ENCODE data around the gene ZNF526.
A peak's percentile ranks its signal among the peaks of the same experiment; 100 is the strongest.

ZNF526 gene

GRCh38 chr19:42176990-42177685 is 43.0 kb upstream of the ZNF526 start:
- Histone ChIP-seq H4K20me1 (peaks cover 45% of the 10 kb centered on the region), H3K9ac (no peak overlapping the region), H3K4me3 (peak overlapping the region; percentile 63), H3K27me3 (peaks cover 74% of the 10 kb centered on the region), H3K36me3 (no peaks in the 10 kb centered on the region), H3K27ac (no peak overlapping the region), H3K4me1 (peaks cover 26% of the 10 kb centered on the region), H3K4me2 (peak overlapping the region; percentile 90), H3K9me3 (no peaks in the 10 kb centered on the region)
- TF ChIP-seq Cebpa-rat (IDR thresholded peaks at IDR 0.05), result no peak

DNA sequence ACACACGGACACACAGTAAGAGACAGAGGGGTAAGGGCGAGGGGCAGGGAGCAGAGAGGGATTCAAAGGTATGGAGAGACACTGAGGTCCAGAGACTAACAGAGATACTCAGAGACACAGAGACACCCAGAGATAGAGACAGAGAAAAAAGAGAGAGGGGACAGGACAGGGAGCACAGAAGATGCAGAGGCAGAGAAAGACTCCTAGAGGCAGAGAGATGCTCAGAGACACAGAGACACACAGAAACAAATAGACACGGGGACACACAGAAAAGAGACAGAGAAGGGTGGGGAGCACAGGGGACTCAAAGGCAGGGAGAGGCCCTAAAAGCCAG is 42.5 kb upstream of the ZNF526 start:
- Histone ChIP-seq H3K27ac (no peak overlapping the region), H3K4me1 (peaks cover 31% of the 10 kb centered on the region), H3K4me2 (peak overlapping the region; percentile 90), H4K20me1 (peaks cover 41% of the 10 kb centered on the region), H3K9ac (no peak overlapping the region), H3K27me3 (peaks cover 74% of the 10 kb centered on the region), H3K4me3 (peak overlapping the region; percentile 63), H3K36me3 (no peaks in the 10 kb centered on the region), H3K9me3 (no peaks in the 10 kb centered on the region)
- TF ChIP-seq Cebpa-rat (IDR thresholded peaks at IDR 0.05), result no peak

- Histone ChIP-seq H3K4me1 (peaks cover 33% of the 10 kb centered on the region), H3K4me2 (no peak overlapping the region), H3K9me3 (no peaks in the 10 kb centered on the region), H3K27ac (no peak overlapping the region), H3K4me3 (no peak overlapping the region), H3K27me3 (peaks cover 65% of the 10 kb centered on the region), H3K9ac (no peak overlapping the region), H3K36me3 (no peaks in the 10 kb centered on the region), H4K20me1 (peaks cover 34% of the 10 kb centered on the region)
- TF ChIP-seq Cebpa-rat (IDR thresholded peaks at IDR 0.05), result no peak
Measured at GRCh38 chr19:42178791-42179674, 41.1 kb upstream of the ZNF526 start.

DNA sequence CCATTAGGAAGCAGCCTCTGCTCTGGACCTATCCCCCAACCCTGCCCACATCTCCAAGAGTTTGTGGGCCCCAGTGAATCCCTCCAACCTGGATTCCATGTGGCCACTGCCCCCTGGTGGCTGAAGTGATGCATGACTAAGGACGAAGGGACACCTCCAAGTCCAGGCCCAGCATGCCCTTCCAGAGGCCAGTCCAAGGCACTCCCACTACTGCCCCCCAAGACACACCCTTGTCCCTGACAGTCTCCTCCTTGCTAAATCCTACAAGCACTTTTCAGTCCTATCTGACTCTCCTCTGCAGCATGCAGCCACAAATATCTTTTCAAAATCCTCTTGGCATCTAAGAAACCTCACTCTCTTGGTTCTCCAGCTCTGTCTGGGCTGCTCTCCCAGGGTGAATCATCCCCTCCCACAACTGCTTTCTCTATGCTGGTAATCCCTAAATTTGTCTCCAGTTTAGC is 35.7 kb upstream of the ZNF526 start:
- Histone ChIP-seq H3K4me2 (peak overlapping the region; percentile 70), H3K27me3 (peaks cover 11% of the 10 kb centered on the region), H3K9ac (no peak overlapping the region), H3K27ac (no peak overlapping the region), H4K20me1 (no peaks in the 10 kb centered on the region), H3K4me3 (no peak overlapping the region), H3K9me3 (no peaks in the 10 kb centered on the region), H3K4me1 (peaks cover 35% of the 10 kb centered on the region), H3K36me3 (no peaks in the 10 kb centered on the region)
- TF ChIP-seq Cebpa-rat (IDR thresholded peaks at IDR 0.05), result no peak

DNA sequence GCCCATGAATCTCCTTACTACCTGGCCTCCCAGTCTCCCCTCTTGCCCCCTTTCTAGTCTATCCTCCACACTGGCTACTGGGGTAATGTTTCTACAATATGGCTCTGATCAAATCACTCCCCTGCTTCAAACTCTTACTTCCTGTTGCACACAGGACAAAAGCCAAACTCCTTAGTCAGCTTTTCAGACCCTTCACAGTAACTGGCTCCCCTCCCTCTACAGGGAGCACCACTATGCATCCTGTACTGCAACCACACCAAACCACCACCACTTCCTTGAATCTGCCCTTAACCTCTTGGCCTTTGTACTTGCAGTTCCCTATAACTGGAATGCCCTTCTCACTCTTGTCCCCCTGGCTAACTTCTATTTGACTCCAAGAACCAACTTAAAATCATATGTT is 34.8 kb upstream of the ZNF526 start:
- Histone ChIP-seq H3K36me3 (no peaks in the 10 kb centered on the region), H3K4me2 (peak overlapping the region; percentile 70), H4K20me1 (no peaks in the 10 kb centered on the region), H3K27me3 (peaks cover 2% of the 10 kb centered on the region), H3K9me3 (no peaks in the 10 kb centered on the region), H3K4me3 (no peak overlapping the region), H3K27ac (no peak overlapping the region; the same call in 1 of the 2 replicates), H3K4me1 (peaks cover 31% of the 10 kb centered on the region), H3K9ac (no peak overlapping the region)
- no peak for TF ChIP-seq Cebpa-rat (IDR thresholded peaks at IDR 0.05)

- H3K9ac ChIP-seq, result no peak overlapping the region
- H3K27me3 ChIP-seq, result no peaks in the 10 kb centered on the region
- H3K4me3 ChIP-seq, result no peak overlapping the region
- H3K9me3 ChIP-seq, result peaks cover 6% of the 10 kb centered on the region
- H3K4me2 ChIP-seq, result no peak overlapping the region
- H4K20me1 ChIP-seq, result no peaks in the 10 kb centered on the region
- H3K36me3 ChIP-seq, result no peaks in the 10 kb centered on the region
- TF ChIP-seq Cebpa-rat (IDR thresholded peaks at IDR 0.05), result no peak
- no peak overlapping the region for H3K27ac ChIP-seq
- peaks cover 22% of the 10 kb centered on the region for H3K4me1 ChIP-seq
Measured at GRCh38 chr19:42188665-42189064, 31.4 kb upstream of the ZNF526 start.

GRCh38 chr19:42189133-42189532 is 31.0 kb upstream of the ZNF526 start:
- no peaks in the 10 kb centered on the region for H4K20me1 ChIP-seq

GRCh38 chr19:42191330-42191729 is 28.8 kb upstream of the ZNF526 start:
- Histone ChIP-seq H3K4me2 (no peak overlapping the region), H3K4me1 (peaks cover 7% of the 10 kb centered on the region), H3K27ac (no peak overlapping the region)

More at GRCh38 chr19:42189133-42189532, 31.0 kb upstream of the ZNF526 start:
- no peak for TF ChIP-seq Cebpa-rat (IDR thresholded peaks at IDR 0.05)
- Histone ChIP-seq H3K9ac (no peak overlapping the region), H3K27me3 (no peaks in the 10 kb centered on the region), H3K4me1 (peaks cover 19% of the 10 kb centered on the region), H3K4me3 (no peak overlapping the region), H3K4me2 (no peak overlapping the region), H3K27ac (no peak overlapping the region), H3K36me3 (no peaks in the 10 kb centered on the region), H3K9me3 (peaks cover 6% of the 10 kb centered on the region)

DNA sequence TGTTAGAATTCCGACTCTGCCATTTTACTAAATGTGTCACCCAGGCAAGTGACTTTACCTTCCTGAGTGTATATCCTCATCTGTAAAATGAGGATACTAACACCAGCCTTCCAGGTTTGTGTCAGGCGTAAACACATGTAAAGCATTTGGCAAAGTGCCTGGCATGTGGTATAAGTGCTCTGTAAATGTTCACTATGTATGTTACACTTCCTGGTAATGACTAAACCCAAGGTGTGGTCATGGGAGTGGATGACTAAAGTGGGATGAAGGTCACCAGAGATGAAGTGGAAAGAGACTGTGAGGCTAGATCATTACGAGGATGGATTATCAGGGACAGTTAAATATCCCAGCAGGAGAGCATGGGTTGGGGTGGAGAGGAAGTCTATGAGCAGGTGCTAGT is 28.3 kb upstream of the ZNF526 start:
- H3K36me3 ChIP-seq, result peaks cover 10% of the 10 kb centered on the region
- no peak overlapping the region for H3K4me3 ChIP-seq
- H3K4me2 ChIP-seq, result no peak overlapping the region
- peaks cover 12% of the 10 kb centered on the region for H3K4me1 ChIP-seq
- TF ChIP-seq Cebpa-rat (IDR thresholded peaks at IDR 0.05), result no peak
- H4K20me1 ChIP-seq, result no peaks in the 10 kb centered on the region
- H3K27me3 ChIP-seq, result no peaks in the 10 kb centered on the region
- H3K9ac ChIP-seq, result no peak overlapping the region
- H3K27ac ChIP-seq, result no peak overlapping the region
- H3K9me3 ChIP-seq, result peaks cover 6% of the 10 kb centered on the region

More at GRCh38 chr19:42191330-42191729, 28.8 kb upstream of the ZNF526 start:
- TF ChIP-seq Cebpa-rat (IDR thresholded peaks at IDR 0.05), result no peak
- Histone ChIP-seq H3K9me3 (peaks cover 6% of the 10 kb centered on the region), H4K20me1 (no peaks in the 10 kb centered on the region), H3K4me3 (no peak overlapping the region), H3K27me3 (no peaks in the 10 kb centered on the region), H3K36me3 (peaks cover 5% of the 10 kb centered on the region), H3K9ac (no peak overlapping the region)

GRCh38 chr19:42193294-42193693 is 26.8 kb upstream of the ZNF526 start:
- no peaks in the 10 kb centered on the region for H3K27me3 ChIP-seq
- TF ChIP-seq Cebpa-rat (IDR thresholded peaks at IDR 0.05), result no peak

More at GRCh38 chr19:42193294-42193693, 26.8 kb upstream of the ZNF526 start:
- H3K4me3 ChIP-seq, result no peak overlapping the region
- no peak overlapping the region for H3K27ac ChIP-seq
- peaks cover 19% of the 10 kb centered on the region for H3K36me3 ChIP-seq
- peaks cover 2% of the 10 kb centered on the region for H4K20me1 ChIP-seq
- H3K4me2 ChIP-seq, result no peak overlapping the region
- no peak overlapping the region for H3K9ac ChIP-seq
- peaks cover 26% of the 10 kb centered on the region for H3K4me1 ChIP-seq
- peaks cover 6% of the 10 kb centered on the region for H3K9me3 ChIP-seq
